Smooth muscle cell (in vitro differentiated cells): ENCODE results near the gene NUDCD3. TPM values are rescaled to one million over a fixed set of nuclear protein-coding genes. Genes with fewer than 3 reads are reported as not detected.

Source experiments
- DNase-seq: peaks from one replicate; lab custom pipeline; 2025; ENCODE audit not compliant: unreplicated experiment; lab: John Stamatoyannopoulos, UW
- H2AFZ ChIP-seq: fragments of 200-600 bp; sonication (generic); 2 replicates; pipeline ENCODE4 v1.6.0; 2016; ENCODE audit warnings: antibody characterized with exemption, low read depth, mild to moderate bottlenecking
- H3F3A ChIP-seq: fragments of 200-600 bp; sonication (generic); 2 replicates; pipeline ENCODE4 v1.6.0; 2017; ENCODE audit warnings: antibody characterized with exemption, low read depth
- H3K27ac ChIP-seq: fragments of 200-600 bp; sonication (generic); 2 replicates; pipeline ENCODE4 v1.5.1; 2016; ENCODE audit warnings: low read depth, mild to moderate bottlenecking
- H3K27me3 ChIP-seq: fragments of 200-600 bp; sonication (generic); 2 replicates; pipeline ENCODE4 v1.6.1; 2016; ENCODE audit warnings: low read depth, mild to moderate bottlenecking
- H3K36me3 ChIP-seq: fragments of 200-600 bp; sonication (generic); 2 replicates; pipeline ENCODE4 v1.5.1; 2016; ENCODE audit warnings: low read depth
- H3K4me1 ChIP-seq: fragments of 200-600 bp; sonication (generic); 2 replicates; pipeline ENCODE4 v1.5.1; 2016; ENCODE audit warnings: low read depth
- H3K4me2 ChIP-seq: fragments of 200-600 bp; sonication (generic); 2 replicates; pipeline ENCODE4 v1.6.0; 2016; ENCODE audit warnings: mild to moderate bottlenecking
- H3K4me3 ChIP-seq: fragments of 200-600 bp; sonication (generic); 2 replicates; pipeline ENCODE4 v1.5.1; 2016; ENCODE audit warnings: mild to moderate bottlenecking
- H3K79me2 ChIP-seq: fragments of 200-600 bp; sonication (generic); 2 replicates; pipeline ENCODE4 v1.6.0; 2016; ENCODE audit warnings: low read depth, mild to moderate bottlenecking
- H3K9ac ChIP-seq: fragments of 200-600 bp; sonication (generic); 2 replicates; pipeline ENCODE4 v1.6.0; 2016; ENCODE audit warnings: low read depth
- H3K9me3 ChIP-seq: fragments of 200-600 bp; sonication (generic); replicated peaks from 2 replicates; pipeline ENCODE4 v1.5.1; 2016; ENCODE audit warnings: low read depth
- H4K20me1 ChIP-seq: fragments of 200-600 bp; sonication (generic); 2 replicates; pipeline ENCODE4 v1.6.0; 2016; ENCODE audit warnings: low read depth
- WGBS: methylation state at CpG from one replicate; pipeline ENCODE4 v1.1.7; 2016; ENCODE audit warnings: low lambda C conversion rate; 5-methylcytosine and 5-hydroxymethylcytosine counted together
- polyA plus RNA-seq: library from polyadenylated mRNA; unstranded; fragments of >200 nt; fragmentation: Nextera tagmentation; extraction: Ambion mirVana; gene quantifications from 2 replicates; pipeline ENCODE4 v1.2.1, GENCODE V29; 2016
- total RNA-seq: library from RNA; depleted of rRNA; stranded (reverse); fragments of >200 nt; gene quantifications from 2 replicates; pipeline ENCODE4 v1.2.3, GENCODE V29; 2014
- TF ChIP-seq, protein P1 (sequence below): fragments of 200-600 bp; sonication (generic); IDR thresholded peaks from 2 replicates; pipeline ENCODE4 v1.5.1; 2017; ENCODE audit warnings: borderline replicate concordance, mild to moderate bottlenecking, antibody characterized with exemption; ENCODE audit not compliant: insufficient read depth, poor library complexity, severe bottlenecking

NUDCD3 gene
- total and polyA plus RNA-seq, 2 experiments from 2014 or later = 32.2 to 56.3 TPM

DNA sequence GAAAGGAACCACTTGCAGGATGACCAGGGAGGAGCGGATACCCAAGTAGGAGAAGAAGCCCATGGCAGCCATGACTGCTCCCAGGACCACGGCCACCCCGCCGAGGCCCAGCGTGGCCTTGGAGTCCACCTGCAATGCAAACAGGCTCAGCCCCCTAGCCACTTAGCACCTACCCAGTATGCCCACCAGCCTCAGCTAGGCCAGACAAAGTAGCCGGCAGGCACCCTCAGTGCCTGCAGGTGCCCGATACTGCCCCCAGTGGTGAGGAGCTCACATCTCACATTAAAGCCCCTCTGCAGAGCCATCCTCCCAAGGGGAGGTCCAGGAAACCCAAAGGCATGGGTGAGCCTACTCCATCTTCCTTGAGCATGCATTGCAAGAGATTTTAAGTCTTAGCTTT, 44.0 kb upstream of the NUDCD3 start:
- no peaks in the 10 kb centered on the region for H3K36me3 ChIP-seq
- TF ChIP-seq, protein P1, sequence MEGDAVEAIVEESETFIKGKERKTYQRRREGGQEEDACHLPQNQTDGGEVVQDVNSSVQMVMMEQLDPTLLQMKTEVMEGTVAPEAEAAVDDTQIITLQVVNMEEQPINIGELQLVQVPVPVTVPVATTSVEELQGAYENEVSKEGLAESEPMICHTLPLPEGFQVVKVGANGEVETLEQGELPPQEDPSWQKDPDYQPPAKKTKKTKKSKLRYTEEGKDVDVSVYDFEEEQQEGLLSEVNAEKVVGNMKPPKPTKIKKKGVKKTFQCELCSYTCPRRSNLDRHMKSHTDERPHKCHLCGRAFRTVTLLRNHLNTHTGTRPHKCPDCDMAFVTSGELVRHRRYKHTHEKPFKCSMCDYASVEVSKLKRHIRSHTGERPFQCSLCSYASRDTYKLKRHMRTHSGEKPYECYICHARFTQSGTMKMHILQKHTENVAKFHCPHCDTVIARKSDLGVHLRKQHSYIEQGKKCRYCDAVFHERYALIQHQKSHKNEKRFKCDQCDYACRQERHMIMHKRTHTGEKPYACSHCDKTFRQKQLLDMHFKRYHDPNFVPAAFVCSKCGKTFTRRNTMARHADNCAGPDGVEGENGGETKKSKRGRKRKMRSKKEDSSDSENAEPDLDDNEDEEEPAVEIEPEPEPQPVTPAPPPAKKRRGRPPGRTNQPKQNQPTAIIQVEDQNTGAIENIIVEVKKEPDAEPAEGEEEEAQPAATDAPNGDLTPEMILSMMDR = peak; percentile 46
- no peak overlapping the region for H3K9ac ChIP-seq
- DNase-seq = no peak
- H3K27me3 ChIP-seq = no peaks in the 10 kb centered on the region
- H3K4me1 ChIP-seq = no peaks in the 10 kb centered on the region
- no peaks in the 10 kb centered on the region for H3K79me2 ChIP-seq
- H2AFZ ChIP-seq = no peak overlapping the region
- WGBS = 50% methylated on average over 7 of the region's 7 CpGs
- H3K4me3 ChIP-seq = no peak overlapping the region
- no peak overlapping the region for H3K27ac ChIP-seq
- no peaks in the 10 kb centered on the region for H3F3A ChIP-seq
- H3K9me3 ChIP-seq = no peaks in the 10 kb centered on the region
- H4K20me1 ChIP-seq = no peaks in the 10 kb centered on the region
- no peak overlapping the region for H3K4me2 ChIP-seq

DNA sequence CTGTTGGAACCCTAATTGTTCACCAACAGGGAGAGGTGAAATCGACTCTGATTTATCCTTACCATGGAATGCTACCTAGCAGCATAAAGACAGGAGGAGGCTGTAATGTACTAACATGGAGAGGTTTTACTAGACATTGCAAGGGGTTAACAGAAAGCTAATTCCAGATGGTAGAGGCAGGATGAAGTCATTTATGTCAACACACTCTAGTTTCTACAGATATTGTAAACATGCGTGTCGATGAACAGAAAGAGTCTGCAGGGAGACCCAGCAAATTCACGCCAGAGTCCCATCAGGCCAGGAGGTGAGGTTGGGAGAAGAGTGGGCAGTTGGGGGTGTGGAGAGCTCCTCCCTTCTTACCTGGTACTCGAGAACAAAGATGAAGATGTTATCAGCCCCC, 43.6 kb upstream of the NUDCD3 start:
- DNase-seq = no peak
- H3K4me2 ChIP-seq = no peak overlapping the region
- WGBS = 69% methylated on average over 5 of the region's 5 CpGs

DNA sequence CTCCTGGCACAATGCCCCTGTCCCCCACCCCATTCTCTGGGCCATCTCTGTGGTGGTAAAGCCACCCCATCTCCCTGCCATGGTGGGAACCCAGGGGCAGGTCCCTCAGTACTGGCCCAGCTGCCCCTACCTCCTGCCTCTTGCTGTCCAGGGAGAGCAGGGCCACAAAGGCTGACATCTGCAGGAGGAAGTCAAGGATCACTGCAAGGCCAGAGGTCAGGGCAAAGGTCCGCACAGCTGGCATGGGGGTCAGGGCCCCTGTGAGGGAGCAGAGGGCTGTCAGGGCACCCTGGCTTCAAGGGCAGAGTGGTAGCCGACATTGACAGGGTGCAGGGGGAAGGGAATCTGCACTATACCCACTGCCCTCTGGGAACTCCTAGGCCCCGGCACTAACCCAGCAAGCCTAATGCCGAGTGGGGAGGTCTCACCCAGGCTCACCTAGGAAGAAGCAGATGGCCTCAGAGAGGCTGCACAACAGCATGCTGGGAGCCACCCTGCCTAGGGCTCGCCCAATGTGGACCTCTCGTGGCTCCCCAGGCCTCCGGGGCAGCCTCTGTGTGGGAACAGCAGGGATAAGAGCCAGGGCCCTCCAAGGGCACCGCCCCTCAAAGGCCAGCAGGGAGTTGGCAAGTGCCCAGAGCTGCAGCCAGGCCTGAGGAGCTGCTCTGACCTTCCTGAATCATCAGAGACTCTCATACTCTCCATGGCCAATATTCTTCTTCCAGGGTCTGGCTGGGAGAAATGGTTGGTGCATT, 43.0 kb upstream of the NUDCD3 start:
- TF ChIP-seq, protein P1 = no peak
- 91% methylated on average over 8 of the region's 8 CpGs for WGBS
- no peak overlapping the region for H3K4me2 ChIP-seq

More for the DNA sequence above, 43.6 kb upstream of the NUDCD3 start:
- H3K27ac ChIP-seq = no peak overlapping the region
- no peaks in the 10 kb centered on the region for H3K4me1 ChIP-seq
- TF ChIP-seq, protein P1 = no peak
- H3K9ac ChIP-seq = no peak overlapping the region
- no peaks in the 10 kb centered on the region for H3K27me3 ChIP-seq
- H3K79me2 ChIP-seq = no peaks in the 10 kb centered on the region
- no peaks in the 10 kb centered on the region for H3F3A ChIP-seq
- H3K4me3 ChIP-seq = no peak overlapping the region
- H4K20me1 ChIP-seq = no peaks in the 10 kb centered on the region
- no peaks in the 10 kb centered on the region for H3K36me3 ChIP-seq
- H2AFZ ChIP-seq = no peak overlapping the region
- H3K9me3 ChIP-seq = no peaks in the 10 kb centered on the region

More for the DNA sequence above, 43.0 kb upstream of the NUDCD3 start:
- no peaks in the 10 kb centered on the region for H3F3A ChIP-seq
- no peaks in the 10 kb centered on the region for H3K9me3 ChIP-seq
- H3K4me3 ChIP-seq = no peak overlapping the region
- H3K27me3 ChIP-seq = no peaks in the 10 kb centered on the region
- no peak overlapping the region for H3K27ac ChIP-seq
- no peak overlapping the region for H2AFZ ChIP-seq
- no peaks in the 10 kb centered on the region for H4K20me1 ChIP-seq
- no peak for DNase-seq
- no peaks in the 10 kb centered on the region for H3K36me3 ChIP-seq
- no peaks in the 10 kb centered on the region for H3K79me2 ChIP-seq
- no peaks in the 10 kb centered on the region for H3K4me1 ChIP-seq
- H3K9ac ChIP-seq = no peak overlapping the region
